Measurements from ENCODE around the gene JAK1.
"Not testable (repeated sequence)": the region's sequence is repeated elsewhere in the genome, so short reads cannot be mapped to it uniquely, and the experiment has no call there.

The JAK1 gene

GRCh38 chr1:64938991-64939390 lies 27.4 kb downstream of the JAK1 start:
- no peak overlapping the region for H3K27ac ChIP-seq (ENCODE audit: insufficient read depth, low read depth, low read length, poor library complexity, severe bottlenecking)
- H3K4me3 ChIP-seq (ENCODE audit: insufficient read depth, low read depth, low read length) = no peak overlapping the region
- no peaks in the 10 kb centered on the region for H3K36me3 ChIP-seq (ENCODE audit: control insufficient read depth, insufficient read depth, low read length)
- no peaks in the 10 kb centered on the region for H3K4me1 ChIP-seq (ENCODE audit: control insufficient read depth, insufficient read depth, low read length)
- H3K27me3 ChIP-seq (ENCODE audit: control insufficient read depth, insufficient read depth, low read length, poor library complexity, severe bottlenecking) = no peaks in the 10 kb centered on the region
- H3K9me3 ChIP-seq (ENCODE audit: control insufficient read depth, low read length) = no peaks in the 10 kb centered on the region
- 84 to 90% methylated on average over 2 of the region's 2 CpGs for WGBS, 2 experiments

- WGBS, 2 experiments = 91 to 94% methylated on average over 1 of the region's 1 CpG
- no peak overlapping the region for H3K27ac ChIP-seq (ENCODE audit: insufficient read depth, low read depth, low read length, poor library complexity, severe bottlenecking)
- no peak overlapping the region for H3K4me3 ChIP-seq (ENCODE audit: insufficient read depth, low read depth, low read length)
- no peaks in the 10 kb centered on the region for H3K4me1 ChIP-seq (ENCODE audit: control insufficient read depth, insufficient read depth, low read length)
- H3K27me3 ChIP-seq (ENCODE audit: control insufficient read depth, insufficient read depth, low read length, poor library complexity, severe bottlenecking) = no peaks in the 10 kb centered on the region
- H3K9me3 ChIP-seq (ENCODE audit: control insufficient read depth, low read length) = no peaks in the 10 kb centered on the region
- H3K36me3 ChIP-seq (ENCODE audit: control insufficient read depth, insufficient read depth, low read length) = no peaks in the 10 kb centered on the region
These were observed 29.4 kb downstream of the JAK1 start for GRCh38 chr1:64936956-64937355.

- H3K4me3 ChIP-seq (ENCODE audit: insufficient read depth, low read depth, low read length) = no peak overlapping the region
- H3K27ac ChIP-seq (ENCODE audit: insufficient read depth, low read depth, low read length, poor library complexity, severe bottlenecking) = no peak overlapping the region
- H3K9me3 ChIP-seq (ENCODE audit: control insufficient read depth, low read length) = no peaks in the 10 kb centered on the region
- no peaks in the 10 kb centered on the region for H3K27me3 ChIP-seq (ENCODE audit: control insufficient read depth, insufficient read depth, low read length, poor library complexity, severe bottlenecking)
- H3K36me3 ChIP-seq (ENCODE audit: control insufficient read depth, insufficient read depth, low read length) = no peaks in the 10 kb centered on the region
- no peaks in the 10 kb centered on the region for H3K4me1 ChIP-seq (ENCODE audit: control insufficient read depth, insufficient read depth, low read length)
- WGBS, 2 experiments = 92% methylated on average over 9 of the region's 9 CpGs
These were observed 30.7 kb downstream of the JAK1 start for GRCh38 chr1:64935551-64936155.

GRCh38 chr1:64934878-64935275 lies 31.5 kb downstream of the JAK1 start:
- H3K9me3 ChIP-seq (ENCODE audit: control insufficient read depth, low read length) = no peaks in the 10 kb centered on the region
- H3K4me3 ChIP-seq (ENCODE audit: insufficient read depth, low read depth, low read length) = no peak overlapping the region
- no peak overlapping the region for H3K27ac ChIP-seq (ENCODE audit: insufficient read depth, low read depth, low read length, poor library complexity, severe bottlenecking)
- no peaks in the 10 kb centered on the region for H3K36me3 ChIP-seq (ENCODE audit: control insufficient read depth, insufficient read depth, low read length)
- H3K27me3 ChIP-seq (ENCODE audit: control insufficient read depth, insufficient read depth, low read length, poor library complexity, severe bottlenecking) = no peaks in the 10 kb centered on the region
- WGBS, 2 experiments = 100% methylated on average over 1 of the region's 1 CpG
- no peaks in the 10 kb centered on the region for H3K4me1 ChIP-seq (ENCODE audit: control insufficient read depth, insufficient read depth, low read length)

- H3K27me3 ChIP-seq (ENCODE audit: control insufficient read depth, insufficient read depth, low read length, poor library complexity, severe bottlenecking) = no peaks in the 10 kb centered on the region
- H3K36me3 ChIP-seq (ENCODE audit: control insufficient read depth, insufficient read depth, low read length) = no peaks in the 10 kb centered on the region
- 91 to 92% methylated on average over 9 of the region's 9 CpGs for WGBS, 2 experiments
- no peaks in the 10 kb centered on the region for H3K9me3 ChIP-seq (ENCODE audit: control insufficient read depth, low read length)
- no peaks in the 10 kb centered on the region for H3K4me1 ChIP-seq (ENCODE audit: control insufficient read depth, insufficient read depth, low read length)
- H3K27ac ChIP-seq (ENCODE audit: insufficient read depth, low read depth, low read length, poor library complexity, severe bottlenecking) = no peak overlapping the region
- H3K4me3 ChIP-seq (ENCODE audit: insufficient read depth, low read depth, low read length) = no peak overlapping the region
These were observed 32.1 kb downstream of the JAK1 start for GRCh38 chr1:64934115-64934877.

- no peaks in the 10 kb centered on the region for H3K27me3 ChIP-seq (ENCODE audit: control insufficient read depth, insufficient read depth, low read length, poor library complexity, severe bottlenecking)
- H3K4me1 ChIP-seq (ENCODE audit: control insufficient read depth, insufficient read depth, low read length) = no peaks in the 10 kb centered on the region
- H3K4me3 ChIP-seq (ENCODE audit: insufficient read depth, low read depth, low read length) = no peak overlapping the region
- H3K27ac ChIP-seq (ENCODE audit: insufficient read depth, low read depth, low read length, poor library complexity, severe bottlenecking) = no peak overlapping the region
- WGBS, 2 experiments = 87 to 91% methylated on average over 11 of the region's 11 CpGs
- H3K36me3 ChIP-seq (ENCODE audit: control insufficient read depth, insufficient read depth, low read length) = no peaks in the 10 kb centered on the region
- H3K9me3 ChIP-seq (ENCODE audit: control insufficient read depth, low read length) = no peaks in the 10 kb centered on the region
These were observed 32.9 kb downstream of the JAK1 start for GRCh38 chr1:64933296-64934070.

GRCh38 chr1:64932962-64933295 lies 33.4 kb downstream of the JAK1 start:
- WGBS, 2 experiments = 69 to 79% methylated on average over 3 to 4 of the region's 4 CpGs
- H3K9me3 ChIP-seq (ENCODE audit: control insufficient read depth, low read length) = no peaks in the 10 kb centered on the region
- H3K36me3 ChIP-seq (ENCODE audit: control insufficient read depth, insufficient read depth, low read length) = no peaks in the 10 kb centered on the region
- H3K27me3 ChIP-seq (ENCODE audit: control insufficient read depth, insufficient read depth, low read length, poor library complexity, severe bottlenecking) = no peaks in the 10 kb centered on the region
- H3K4me3 ChIP-seq (ENCODE audit: insufficient read depth, low read depth, low read length) = no peak overlapping the region
- H3K27ac ChIP-seq (ENCODE audit: insufficient read depth, low read depth, low read length, poor library complexity, severe bottlenecking) = no peak overlapping the region
- H3K4me1 ChIP-seq (ENCODE audit: control insufficient read depth, insufficient read depth, low read length) = peaks cover 3% of the 10 kb centered on the region

GRCh38 chr1:64930640-64931039 lies 35.7 kb downstream of the JAK1 start:
- not testable (repeated sequence) for H3K27ac ChIP-seq (ENCODE audit: insufficient read depth, low read depth, low read length, poor library complexity, severe bottlenecking); H3K27me3 ChIP-seq (ENCODE audit: control insufficient read depth, insufficient read depth, low read length, poor library complexity, severe bottlenecking); H3K4me1 ChIP-seq (ENCODE audit: control insufficient read depth, insufficient read depth, low read length); H3K36me3 ChIP-seq (ENCODE audit: control insufficient read depth, insufficient read depth, low read length); H3K9me3 ChIP-seq (ENCODE audit: control insufficient read depth, low read length); H3K4me3 ChIP-seq (ENCODE audit: insufficient read depth, low read depth, low read length)

- Histone ChIP-seq H3K4me3 (ENCODE audit: insufficient read depth, low read depth, low read length) (no peak overlapping the region), H3K27me3 (ENCODE audit: control insufficient read depth, insufficient read depth, low read length, poor library complexity, severe bottlenecking) (no peaks in the 10 kb centered on the region), H3K9me3 (ENCODE audit: control insufficient read depth, low read length) (no peaks in the 10 kb centered on the region), H3K4me1 (ENCODE audit: control insufficient read depth, insufficient read depth, low read length) (peaks cover 3% of the 10 kb centered on the region), H3K27ac (ENCODE audit: insufficient read depth, low read depth, low read length, poor library complexity, severe bottlenecking) (no peak overlapping the region), H3K36me3 (ENCODE audit: control insufficient read depth, insufficient read depth, low read length) (no peaks in the 10 kb centered on the region)
These were observed 37.1 kb downstream of the JAK1 start for GRCh38 chr1:64929221-64929620.

GRCh38 chr1:64928325-64928724 lies 38.0 kb downstream of the JAK1 start:
- 82 to 89% methylated on average over 2 of the region's 2 CpGs for WGBS, 2 experiments
- H3K4me1 ChIP-seq (ENCODE audit: control insufficient read depth, insufficient read depth, low read length) = peaks cover 3% of the 10 kb centered on the region
- H3K27ac ChIP-seq (ENCODE audit: insufficient read depth, low read depth, low read length, poor library complexity, severe bottlenecking) = no peak overlapping the region
- H3K27me3 ChIP-seq (ENCODE audit: control insufficient read depth, insufficient read depth, low read length, poor library complexity, severe bottlenecking) = no peaks in the 10 kb centered on the region
- no peaks in the 10 kb centered on the region for H3K36me3 ChIP-seq (ENCODE audit: control insufficient read depth, insufficient read depth, low read length)
- no peak overlapping the region for H3K4me3 ChIP-seq (ENCODE audit: insufficient read depth, low read depth, low read length)
- H3K9me3 ChIP-seq (ENCODE audit: control insufficient read depth, low read length) = no peaks in the 10 kb centered on the region
